GM12865 (cell line): ENCODE results near the gene CPVL.

Source experiments
- DNase-seq: peaks from one replicate; pipeline ENCODE4 v3.0.0; 2010; ENCODE audit warnings: low read depth
- H3K4me3 ChIP-seq: 2 replicates; pipeline ENCODE4 v1.5.1; 2011; ENCODE audit warnings: mild to moderate bottlenecking, low read depth, low read length, control low read depth
- TF ChIP-seq, protein P1 (sequence below): IDR thresholded peaks from 2 replicates; pipeline ENCODE4 v1.5.1; 2011; ENCODE audit warnings: low read length, control low read depth, low read depth, inconsistent platforms; ENCODE audit not compliant: insufficient read depth; ENCODE audit errors: missing control alignments

CPVL gene

DNA sequence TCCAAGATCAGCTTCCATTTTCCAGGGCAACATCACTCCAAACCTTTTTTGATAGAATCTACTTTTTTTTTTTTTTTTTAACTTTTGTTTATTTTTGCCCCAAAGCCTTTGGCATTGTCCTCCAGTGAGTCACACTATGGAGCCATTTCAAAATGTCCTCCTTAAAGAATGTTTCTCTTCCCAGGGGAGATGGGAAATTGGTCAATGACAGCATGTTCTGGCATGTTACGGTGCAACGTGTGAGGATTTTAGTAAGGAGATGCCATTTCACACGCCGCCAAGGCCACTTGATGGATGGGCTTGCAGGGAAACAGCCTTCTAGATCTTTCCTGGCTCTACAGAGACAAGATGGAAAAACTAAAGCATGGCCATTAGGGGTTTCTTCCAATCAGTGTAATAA is 157.5 kb downstream of the CPVL start:
- no peak overlapping the region for H3K4me3 ChIP-seq
- TF ChIP-seq, protein P1, sequence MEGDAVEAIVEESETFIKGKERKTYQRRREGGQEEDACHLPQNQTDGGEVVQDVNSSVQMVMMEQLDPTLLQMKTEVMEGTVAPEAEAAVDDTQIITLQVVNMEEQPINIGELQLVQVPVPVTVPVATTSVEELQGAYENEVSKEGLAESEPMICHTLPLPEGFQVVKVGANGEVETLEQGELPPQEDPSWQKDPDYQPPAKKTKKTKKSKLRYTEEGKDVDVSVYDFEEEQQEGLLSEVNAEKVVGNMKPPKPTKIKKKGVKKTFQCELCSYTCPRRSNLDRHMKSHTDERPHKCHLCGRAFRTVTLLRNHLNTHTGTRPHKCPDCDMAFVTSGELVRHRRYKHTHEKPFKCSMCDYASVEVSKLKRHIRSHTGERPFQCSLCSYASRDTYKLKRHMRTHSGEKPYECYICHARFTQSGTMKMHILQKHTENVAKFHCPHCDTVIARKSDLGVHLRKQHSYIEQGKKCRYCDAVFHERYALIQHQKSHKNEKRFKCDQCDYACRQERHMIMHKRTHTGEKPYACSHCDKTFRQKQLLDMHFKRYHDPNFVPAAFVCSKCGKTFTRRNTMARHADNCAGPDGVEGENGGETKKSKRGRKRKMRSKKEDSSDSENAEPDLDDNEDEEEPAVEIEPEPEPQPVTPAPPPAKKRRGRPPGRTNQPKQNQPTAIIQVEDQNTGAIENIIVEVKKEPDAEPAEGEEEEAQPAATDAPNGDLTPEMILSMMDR, result no peak
- DNase-seq, result no peak

DNA sequence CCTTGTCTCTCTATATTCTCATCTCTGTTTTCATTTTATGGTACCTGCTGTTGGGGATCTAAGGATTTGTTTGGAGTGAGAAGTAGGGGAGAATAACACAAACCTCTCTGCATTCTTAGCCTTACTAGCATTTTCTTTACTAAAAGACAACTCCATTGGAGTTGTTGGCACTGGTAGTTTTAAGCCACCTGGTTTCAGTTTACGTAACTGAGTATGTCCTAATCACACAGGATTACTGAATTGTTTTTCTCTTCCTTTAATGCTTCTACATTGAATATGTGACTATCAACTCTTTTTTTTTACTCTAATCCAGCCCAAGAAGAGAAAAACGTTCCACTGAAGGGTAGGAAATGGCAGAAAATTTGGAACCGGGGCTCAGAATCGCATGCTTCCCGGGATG is 158.2 kb downstream of the CPVL start:
- no peak for DNase-seq

DNA sequence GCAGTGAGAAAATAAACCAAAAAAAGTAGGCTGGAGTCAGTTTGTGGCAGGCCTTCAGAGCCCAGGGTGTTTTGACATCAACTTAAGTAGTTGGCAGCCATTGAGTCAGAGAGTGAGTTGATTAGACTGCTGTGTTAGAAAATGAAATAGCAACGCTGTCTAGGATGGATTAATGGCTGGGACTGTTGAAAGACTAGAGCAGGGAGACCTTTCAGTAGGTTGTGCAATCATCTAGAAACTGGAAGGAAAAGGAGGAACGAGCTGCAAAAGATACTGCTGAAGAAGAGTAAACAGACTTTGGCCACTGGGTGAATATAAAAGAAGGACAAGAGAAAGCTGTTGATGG is 159.6 kb downstream of the CPVL start:
- TF ChIP-seq, protein P1, result no peak

More for the DNA sequence above, 158.2 kb downstream of the CPVL start:
- TF ChIP-seq, protein P1, result no peak
- H3K4me3 ChIP-seq, result no peak overlapping the region

DNA sequence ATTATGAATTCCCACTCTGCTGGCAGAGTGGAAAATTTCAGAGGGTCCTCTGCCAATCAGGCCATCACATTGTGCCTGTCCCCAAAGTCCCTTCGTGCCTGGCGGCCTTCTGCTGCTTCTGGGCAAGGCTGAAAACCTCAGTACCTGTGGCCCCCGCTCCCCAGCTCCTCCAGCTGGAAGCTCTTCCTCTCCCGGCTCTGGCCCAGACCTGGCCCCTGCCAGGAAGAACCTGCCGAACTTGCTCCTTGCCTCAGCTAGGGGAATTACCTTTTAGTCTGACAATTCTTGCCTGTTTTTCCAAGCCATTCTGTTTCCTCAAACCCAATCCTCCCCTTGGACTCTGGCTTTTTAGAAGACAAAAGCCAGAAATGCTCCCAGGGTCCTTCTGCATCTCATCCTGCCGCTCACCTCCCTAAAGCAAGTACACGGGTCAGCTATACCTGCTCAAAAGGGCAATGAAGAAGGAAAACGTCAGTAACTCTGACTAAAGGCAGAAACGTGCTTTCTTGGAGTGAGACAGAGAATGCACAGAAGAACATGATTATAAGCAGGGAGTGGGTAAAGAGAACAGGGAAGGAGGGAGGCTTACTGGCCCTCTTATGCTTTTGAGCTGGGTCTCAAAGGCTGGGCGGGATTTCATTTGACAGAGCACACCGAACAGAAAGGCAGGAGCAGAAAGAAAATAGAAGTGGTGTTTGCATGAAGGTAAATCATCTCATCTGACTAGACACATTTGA is 160.1 kb downstream of the CPVL start:
- H3K4me3 ChIP-seq, result no peak overlapping the region
- TF ChIP-seq, protein P1, result no peak
- DNase-seq, result no peak

More for the DNA sequence above, 159.6 kb downstream of the CPVL start:
- no peak for DNase-seq
- H3K4me3 ChIP-seq, result no peak overlapping the region

GRCh38 chr7:28984631-28985030 is 161.7 kb downstream of the CPVL start:
- DNase-seq, result no peak
- TF ChIP-seq, protein P1, result no peak
- H3K4me3 ChIP-seq, result no peak overlapping the region

DNA sequence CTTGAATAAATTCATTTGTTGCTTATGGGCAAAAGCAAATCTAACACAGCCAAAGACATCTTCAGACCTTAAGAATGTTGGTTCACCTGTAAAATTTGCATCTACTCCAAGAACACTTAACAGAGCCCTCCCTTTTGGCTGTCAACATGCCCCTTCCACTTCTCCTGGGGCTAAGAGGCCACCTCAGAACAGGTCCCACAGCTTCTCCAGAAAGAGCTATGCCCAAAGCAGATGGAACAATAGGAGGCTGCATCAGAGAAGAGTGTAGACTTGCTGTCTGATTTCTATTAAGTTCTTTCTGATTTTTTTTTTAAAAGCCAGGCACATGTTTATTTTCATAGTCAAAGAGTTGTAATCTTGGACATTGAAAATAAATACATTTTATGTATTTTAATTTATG is 162.1 kb downstream of the CPVL start:
- no peak overlapping the region for H3K4me3 ChIP-seq
- TF ChIP-seq, protein P1, result no peak
- DNase-seq, result no peak
